CD4-positive, alpha-beta memory T cell (primary cell): ENCODE measurements around the gene RNASE9. TPM values are rescaled to one million over a fixed set of nuclear protein-coding genes. Genes with fewer than 3 reads are reported as not detected.
A peak's percentile ranks its signal among the peaks of the same experiment; 100 is the strongest.

Experiments used
- CTCF ChIA-PET: fragments of 350-600 bp; sonication (Branson Sonifier 250); formaldehyde crosslinking; loops from one replicate; lab custom pipeline; 2021; ENCODE audit warnings: inconsistent platforms; ENCODE audit not compliant: partially characterized antibody; lab: Charles Lee
- POLR2A ChIA-PET: fragments of 350-600 bp; sonication (Branson Sonifier 250); formaldehyde crosslinking; loops from one replicate; lab custom pipeline; 2021; ENCODE audit not compliant: partially characterized antibody; lab: Charles Lee
- DNase-seq, 5 donors: peaks; one replicate each; pipeline versions ENCODE4 v3.0.0 to v3.0.0-alpha.2; 2020 to 2022; ENCODE audit warnings: mixed read lengths in 1 of 5
- H3K27ac ChIP-seq: one replicate; pipeline ENCODE4 v1.7.0; 2013; ENCODE audit warnings: low read depth, low read length
- H3K27me3 ChIP-seq: 2 replicates; pipeline ENCODE4 v1.7.0; 2013; ENCODE audit warnings: mild to moderate bottlenecking, low read length, moderate library complexity; ENCODE audit not compliant: insufficient read depth
- H3K36me3 ChIP-seq: 2 replicates; pipeline ENCODE4 v1.7.0; 2013; ENCODE audit warnings: mild to moderate bottlenecking, low read length, moderate library complexity; ENCODE audit not compliant: insufficient read depth
- H3K4me1 ChIP-seq: 2 replicates; pipeline ENCODE4 v1.7.0; 2013; ENCODE audit warnings: mild to moderate bottlenecking, low read length, moderate library complexity; ENCODE audit not compliant: insufficient read depth
- H3K4me3 ChIP-seq, 2 donors: one replicate each; pipeline ENCODE4 v1.7.0; 2013; ENCODE audit warnings: low read length in 2 of 2, mild to moderate bottlenecking in 1 of 2
- H3K9me3 ChIP-seq, 2 donors: one replicate each; pipeline ENCODE4 v1.7.0; 2013; ENCODE audit warnings: low read length in 2 of 2, control low read depth in 1 of 2; ENCODE audit not compliant: control insufficient read depth in 1 of 2
- H3K27ac Mint-ChIP-seq, 7 donors: one replicate each; pipeline ENCODE4 v1.8.0; 2020 to 2021; ENCODE audit warnings: mixed read lengths in 7 of 7, mild to moderate bottlenecking in 6 of 7, inconsistent platforms in 3 of 7, moderate library complexity in 3 of 7
- H3K27me3 Mint-ChIP-seq, 2 donors: one replicate each; pipeline ENCODE4 v1.8.0; 2020 to 2021; ENCODE audit warnings: mixed read lengths in 2 of 2
- H3K36me3 Mint-ChIP-seq, 2 donors: one replicate each; pipeline ENCODE4 v1.8.0; 2020 to 2021; ENCODE audit warnings: mixed read lengths in 2 of 2, inconsistent platforms in 1 of 2, mild to moderate bottlenecking in 1 of 2
- H3K4me1 Mint-ChIP-seq, 4 donors: one replicate each; pipeline ENCODE4 v1.8.0; 2020 to 2021; ENCODE audit warnings: mixed read lengths in 4 of 4, mild to moderate bottlenecking in 1 of 4
- H3K4me3 Mint-ChIP-seq, 8 donors: one replicate each; pipeline ENCODE4 v1.8.0; 2020 to 2021; ENCODE audit warnings: mixed read lengths in 8 of 8, mild to moderate bottlenecking in 7 of 8, moderate library complexity in 6 of 8, inconsistent platforms in 3 of 8
- H3K9me3 Mint-ChIP-seq, 8 donors: one replicate each; pipeline ENCODE4 v1.8.0; 2020 to 2021; ENCODE audit warnings: mixed read lengths in 8 of 8, mild to moderate bottlenecking in 5 of 8, inconsistent platforms in 3 of 8, moderate library complexity in 1 of 8
- intact Hi-C: fragments of 100-400 bp; cut with micrococcal nuclease; formaldehyde crosslinking; loops from one replicate; pipeline ENCODE4 v1.15.1; 2023
- polyA plus RNA-seq, 2 donors: library from polyadenylated mRNA; unstranded; fragments of 300-500 nt; fragmentation: Illumina TruSeq; gene quantifications; one replicate each; pipeline ENCODE4 v1.2.3, GENCODE V29; 2021
- total RNA-seq, 2 experiments: library from RNA; stranded (reverse); gene quantifications; one replicate each; pipeline ENCODE4 v1.2.3, GENCODE V29; 2021

RNASE9 gene
- total and polyA plus RNA-seq, 4 experiments from 2014 or later = not detected

GRCh38 chr14:20591235-20591634 is 30.4 kb upstream of the RNASE9 start, which contains the start of gene RNASE12:
Gene RNASE12, minus strand, starts transcription at chr14:20591376. Its CDS starts 653 bp downstream, at chr14:20590723.
- Mint-ChIP-seq H3K27me3 (peaks cover 3 to 7% of the 10 kb centered on the region in 2 donors), H3K36me3 (no peaks in the 10 kb centered on the region)

GRCh38 chr14:20587489-20588154 is 26.8 kb upstream of the RNASE9 start, which contains the start of gene RNASE11:
Gene RNASE11, minus strand, starts transcription at chr14:20588001.
- no peak for DNase-seq
- H3K4me3 Mint-ChIP-seq = no peak within 1 kb of the TSS
- Histone ChIP-seq H3K27ac (no peak within 1 kb of the TSS), H3K36me3 (no peaks in the 10 kb centered on the region), H3K4me1 (peaks cover 5% of the 10 kb centered on the region), H3K27me3 (no peaks in the 10 kb centered on the region), H3K9me3 (no peaks in the 10 kb centered on the region), H3K4me3 (no peak within 1 kb of the TSS)
- peaks cover 0 to 15% (median 2%) of the 10 kb centered on the region in 4 donors for H3K4me1 Mint-ChIP-seq
- H3K27ac Mint-ChIP-seq = no peak within 1 kb of the TSS
- CTCF ChIA-PET = interaction anchor here (1.3 kb wide), 1 partner anchor 18 kb away, joined by 3 read pairs; no protein-coding TSS in a partner anchor
- peaks cover 0 to 4% of the 10 kb centered on the region in 2 donors for H3K36me3 Mint-ChIP-seq
- H3K27me3 Mint-ChIP-seq = peaks cover 5 to 6% of the 10 kb centered on the region in 2 donors
- intact Hi-C loops = no loop called here
- peaks cover 0 to 11% (median 4%) of the 10 kb centered on the region in 8 donors for H3K9me3 Mint-ChIP-seq
- POLR2A ChIA-PET = no interaction called here

More at GRCh38 chr14:20591235-20591634, 30.4 kb upstream of the RNASE9 start, which contains the start of gene RNASE12:
- peak within 1 kb of the TSS in 1 of 8 donors; percentile 16 for H3K4me3 Mint-ChIP-seq
- H3K4me1 ChIP-seq = peaks cover 9% of the 10 kb centered on the region
- no peak within 1 kb of the TSS for H3K4me3 ChIP-seq
- POLR2A ChIA-PET = no interaction called here
- H3K27ac ChIP-seq = no peak within 1 kb of the TSS
- H3K9me3 Mint-ChIP-seq = peaks cover 0 to 2% (median 0%) of the 10 kb centered on the region in 8 donors
- intact Hi-C loops = no loop called here
- CTCF ChIA-PET = no interaction called here
- no peak for DNase-seq
- no peak within 1 kb of the TSS for H3K27ac Mint-ChIP-seq
- H3K9me3 ChIP-seq = no peaks in the 10 kb centered on the region
- no peaks in the 10 kb centered on the region for H3K27me3 ChIP-seq
- H3K4me1 Mint-ChIP-seq = peaks cover 3 to 19% (median 4%) of the 10 kb centered on the region in 4 donors
- no peaks in the 10 kb centered on the region for H3K36me3 ChIP-seq

GRCh38 chr14:20583908-20584307 is 23.1 kb upstream of the RNASE9 start:
- H3K27ac Mint-ChIP-seq = no peak overlapping the region
- H3K4me3 Mint-ChIP-seq = no peak overlapping the region
- H3K4me3 ChIP-seq = no peak overlapping the region
- POLR2A ChIA-PET = no interaction called here
- H3K27ac ChIP-seq = no peak overlapping the region
- no peaks in the 10 kb centered on the region for H3K36me3 ChIP-seq
- CTCF ChIA-PET = interaction anchor here (1.2 kb wide), 1 partner anchor 18 kb away, joined by 3 read pairs; no protein-coding TSS in a partner anchor
- H3K4me1 Mint-ChIP-seq = peaks cover 0 to 5% (median 0%) of the 10 kb centered on the region in 4 donors
- DNase-seq = no peak
- peaks cover 2 to 5% of the 10 kb centered on the region in 2 donors for H3K27me3 Mint-ChIP-seq
- no peaks in the 10 kb centered on the region for H3K9me3 ChIP-seq
- no peaks in the 10 kb centered on the region for H3K4me1 ChIP-seq
- H3K9me3 Mint-ChIP-seq = peaks cover 0 to 11% (median 4%) of the 10 kb centered on the region in 8 donors
- intact Hi-C loops = no loop called here
- no peaks in the 10 kb centered on the region for H3K27me3 ChIP-seq
- peaks cover 0 to 4% of the 10 kb centered on the region in 2 donors for H3K36me3 Mint-ChIP-seq

- Histone ChIP-seq H3K9me3 (no peaks in the 10 kb centered on the region), H3K27me3 (no peaks in the 10 kb centered on the region), H3K4me1 (no peaks in the 10 kb centered on the region), H3K4me3 (no peak overlapping the region), H3K36me3 (no peaks in the 10 kb centered on the region), H3K27ac (no peak overlapping the region)
- CTCF ChIA-PET = interaction anchor here (1.2 kb wide), 1 partner anchor 17 kb away, joined by 3 read pairs; no protein-coding TSS in a partner anchor
- peaks cover 2 to 5% of the 10 kb centered on the region in 2 donors for H3K27me3 Mint-ChIP-seq
- DNase-seq = no peak
- intact Hi-C loops = no loop called here
- no peak overlapping the region for H3K4me3 Mint-ChIP-seq
- no peak overlapping the region for H3K27ac Mint-ChIP-seq
- peaks cover 0 to 11% (median 4%) of the 10 kb centered on the region in 8 donors for H3K9me3 Mint-ChIP-seq
- peaks cover 0 to 5% (median under 1%) of the 10 kb centered on the region in 4 donors for H3K4me1 Mint-ChIP-seq
- POLR2A ChIA-PET = no interaction called here
- peaks cover 0 to 4% of the 10 kb centered on the region in 2 donors for H3K36me3 Mint-ChIP-seq
Observed at GRCh38 chr14:20583142-20583541, 22.3 kb upstream of the RNASE9 start.

- H3K27me3 ChIP-seq = no peaks in the 10 kb centered on the region
- Mint-ChIP-seq H3K27me3 (no peaks in the 10 kb centered on the region), H3K36me3 (no peaks in the 10 kb centered on the region), H3K4me1 (peaks cover 0 to 2% (median 0%) of the 10 kb centered on the region in 4 donors), H3K27ac (no peak overlapping the region), H3K4me3 (no peak overlapping the region), H3K9me3 (peaks cover 0 to 2% (median 0%) of the 10 kb centered on the region in 8 donors)
- POLR2A ChIA-PET = no interaction called here
- intact Hi-C loops = no loop called here
- H3K27ac ChIP-seq = no peak overlapping the region
- H3K36me3 ChIP-seq = no peaks in the 10 kb centered on the region
- CTCF ChIA-PET = interaction anchor here (1.2 to 1.3 kb wide), 2 partner anchors 50 to 159 kb away, joined by 3 read pairs; no protein-coding TSS in a partner anchor
- H3K9me3 ChIP-seq = no peaks in the 10 kb centered on the region
- H3K4me3 ChIP-seq = no peak overlapping the region
- no peaks in the 10 kb centered on the region for H3K4me1 ChIP-seq
- DNase-seq = no peak
Observed at GRCh38 chr14:20580242-20580641, 19.4 kb upstream of the RNASE9 start.

GRCh38 chr14:20578784-20579502 is 18.1 kb upstream of the RNASE9 start:
- H3K9me3 Mint-ChIP-seq = no peaks in the 10 kb centered on the region
- H3K27ac Mint-ChIP-seq = peak overlapping the region in 3 of 7 donors; percentile 0 to 3 (median 2)
- Histone ChIP-seq H3K36me3 (no peaks in the 10 kb centered on the region), H3K4me3 (no peak overlapping the region), H3K4me1 (no peaks in the 10 kb centered on the region), H3K27ac (no peak overlapping the region), H3K27me3 (no peaks in the 10 kb centered on the region), H3K9me3 (no peaks in the 10 kb centered on the region)
- peaks cover 0 to 2% (median 0%) of the 10 kb centered on the region in 4 donors for H3K4me1 Mint-ChIP-seq
- H3K36me3 Mint-ChIP-seq = no peaks in the 10 kb centered on the region
- intact Hi-C loops = no loop called here
- CTCF ChIA-PET = no interaction called here
- no peak for DNase-seq
- no peak overlapping the region for H3K4me3 Mint-ChIP-seq
- POLR2A ChIA-PET = no interaction called here
- H3K27me3 Mint-ChIP-seq = no peaks in the 10 kb centered on the region

GRCh38 chr14:20578325-20578724 is 17.5 kb upstream of the RNASE9 start:
- no peaks in the 10 kb centered on the region for H3K27me3 Mint-ChIP-seq
- no peak overlapping the region for H3K4me3 Mint-ChIP-seq
- H3K27ac Mint-ChIP-seq = no peak overlapping the region

More at GRCh38 chr14:20578325-20578724, 17.5 kb upstream of the RNASE9 start:
- Mint-ChIP-seq H3K36me3 (no peaks in the 10 kb centered on the region), H3K4me1 (peaks cover 0 to 2% (median 0%) of the 10 kb centered on the region in 4 donors), H3K9me3 (no peaks in the 10 kb centered on the region)
- CTCF ChIA-PET = interaction anchor here (1.5 kb wide), 1 partner anchor 162 kb away, joined by 3 read pairs; no protein-coding TSS in a partner anchor
- H3K9me3 ChIP-seq = no peaks in the 10 kb centered on the region
- intact Hi-C loops = no loop called here
- POLR2A ChIA-PET = no interaction called here
- no peak overlapping the region for H3K4me3 ChIP-seq
- DNase-seq = no peak
- H3K27me3 ChIP-seq = no peaks in the 10 kb centered on the region
- no peaks in the 10 kb centered on the region for H3K4me1 ChIP-seq
- no peaks in the 10 kb centered on the region for H3K36me3 ChIP-seq
- no peak overlapping the region for H3K27ac ChIP-seq
